Measurements from ENCODE around the gene GRB2. TPM values are rescaled to one million over a fixed set of nuclear protein-coding genes. Genes with fewer than 3 reads are reported as not detected.

Gene GRB2
- total and polyA plus RNA-seq, 8 donors: 18.5 to 64.7 (median 30.8) TPM

DNA sequence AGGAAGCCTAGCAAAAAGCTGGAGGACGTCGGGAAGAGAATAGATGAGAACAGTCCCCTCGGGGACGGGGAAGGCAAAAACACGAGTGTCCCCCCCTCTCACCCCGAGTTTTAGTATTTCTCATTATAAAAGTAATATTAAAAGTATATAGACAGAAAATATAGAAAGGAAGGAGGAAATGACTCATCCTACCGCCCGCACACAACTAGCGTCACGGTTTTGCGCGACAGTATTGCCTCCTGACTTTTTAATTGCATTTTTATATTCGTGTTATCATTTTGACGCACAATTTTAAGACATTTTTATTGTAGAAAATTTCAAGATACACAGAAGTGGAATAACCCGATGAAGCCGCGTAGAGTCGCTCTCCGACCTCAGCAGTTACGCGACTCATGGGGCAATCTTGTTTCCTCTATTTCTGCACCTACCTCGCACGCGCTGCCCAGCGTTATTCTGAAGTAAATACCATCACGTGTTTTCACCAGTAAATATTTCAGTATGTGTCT, 115.6 kb downstream of the GRB2 start:
- H3K27me3 ChIP-seq: no peaks in the 10 kb centered on the region
- TF ChIP-seq, protein P1, sequence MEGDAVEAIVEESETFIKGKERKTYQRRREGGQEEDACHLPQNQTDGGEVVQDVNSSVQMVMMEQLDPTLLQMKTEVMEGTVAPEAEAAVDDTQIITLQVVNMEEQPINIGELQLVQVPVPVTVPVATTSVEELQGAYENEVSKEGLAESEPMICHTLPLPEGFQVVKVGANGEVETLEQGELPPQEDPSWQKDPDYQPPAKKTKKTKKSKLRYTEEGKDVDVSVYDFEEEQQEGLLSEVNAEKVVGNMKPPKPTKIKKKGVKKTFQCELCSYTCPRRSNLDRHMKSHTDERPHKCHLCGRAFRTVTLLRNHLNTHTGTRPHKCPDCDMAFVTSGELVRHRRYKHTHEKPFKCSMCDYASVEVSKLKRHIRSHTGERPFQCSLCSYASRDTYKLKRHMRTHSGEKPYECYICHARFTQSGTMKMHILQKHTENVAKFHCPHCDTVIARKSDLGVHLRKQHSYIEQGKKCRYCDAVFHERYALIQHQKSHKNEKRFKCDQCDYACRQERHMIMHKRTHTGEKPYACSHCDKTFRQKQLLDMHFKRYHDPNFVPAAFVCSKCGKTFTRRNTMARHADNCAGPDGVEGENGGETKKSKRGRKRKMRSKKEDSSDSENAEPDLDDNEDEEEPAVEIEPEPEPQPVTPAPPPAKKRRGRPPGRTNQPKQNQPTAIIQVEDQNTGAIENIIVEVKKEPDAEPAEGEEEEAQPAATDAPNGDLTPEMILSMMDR (IDR thresholded peaks at IDR 0.05): no peak
- FAIRE-seq (peak; percentile 9), ATAC-seq (peak; percentile 28 to 53 (median 50)), DNase-seq (peak in 2 of 6 donors; percentile 50 to 53)
- no peaks in the 10 kb centered on the region for H3K36me3 ChIP-seq
- WGBS, 2 donors: 1 to 5% methylated on average over 26 of the region's 26 CpGs
- intact Hi-C loops (cut with DNase I): no loop called here
- peak overlapping the region; percentile 88 to 95 (median 92) for H3K27ac ChIP-seq
- peak overlapping the region; percentile 68 to 87 (median 76) for H3K4me3 ChIP-seq
- no peaks in the 10 kb centered on the region for H3K9me3 ChIP-seq
- H3K4me1 ChIP-seq: peaks cover 0 to 5% (median 0%) of the 10 kb centered on the region in 3 donors

DNA sequence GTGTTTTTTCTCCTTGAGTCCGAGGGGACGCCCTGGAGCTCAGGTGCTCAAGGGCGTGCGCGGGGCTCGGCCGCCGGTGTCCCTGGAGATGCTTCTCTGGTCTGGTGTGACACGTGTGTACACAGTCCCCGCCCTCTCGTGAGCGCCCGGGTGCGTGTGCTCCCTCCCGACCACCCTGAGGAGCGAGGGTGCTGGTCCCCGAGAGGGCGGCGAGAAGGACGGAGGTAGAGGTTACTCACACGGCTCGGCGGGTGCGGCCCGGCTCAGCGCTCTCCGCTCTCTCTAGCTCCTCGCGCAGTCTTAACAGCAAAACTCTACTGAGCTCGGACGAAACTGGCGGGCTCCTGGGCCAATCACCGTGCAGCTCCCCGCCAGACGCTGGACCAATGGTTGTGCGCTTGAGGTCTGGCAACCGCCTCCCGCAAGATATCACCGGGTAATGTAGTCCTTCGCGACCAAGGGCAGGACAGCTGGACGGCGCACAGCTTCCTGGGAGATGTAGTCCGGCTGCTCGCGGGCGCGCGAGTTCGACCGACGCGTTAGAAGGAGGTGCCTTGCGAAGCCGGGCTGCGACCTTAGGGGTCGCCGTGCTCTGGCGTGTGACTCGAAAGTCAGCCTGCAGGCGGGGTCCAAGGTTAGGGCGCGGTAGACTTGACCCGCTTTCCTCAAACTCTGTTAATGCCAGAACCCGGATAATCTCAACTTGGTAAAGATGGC, 116.2 kb downstream of the GRB2 start, which contains the start of gene SLC25A19:
TSS of gene SLC25A19 (minus strand) at position 319 of the 717 bp plus-strand sequence. CDS start 2,669 bp downstream, outside the sequence.
- peak within 1 kb of the TSS; percentile 88 to 95 (median 92) for H3K27ac ChIP-seq

DNA sequence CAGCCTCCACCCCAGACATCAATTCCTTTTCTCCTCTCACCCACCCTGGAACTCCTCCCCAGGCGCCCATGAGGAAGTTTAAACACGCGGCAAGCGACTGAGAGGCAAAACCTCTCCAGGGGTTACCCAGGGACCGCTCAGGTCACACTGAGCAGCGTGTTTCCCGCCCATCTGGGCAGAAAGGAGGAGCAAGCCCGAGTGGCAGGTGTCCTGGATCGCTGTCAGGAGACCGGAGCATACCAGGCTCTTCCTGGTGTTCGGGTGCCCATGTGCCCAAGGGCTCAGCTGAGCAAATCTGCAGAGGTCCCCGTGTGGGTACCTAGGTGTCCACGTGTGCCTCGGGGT, 116.7 kb downstream of the GRB2 start:
- Histone ChIP-seq H3K27me3 (no peaks in the 10 kb centered on the region), H3K9me3 (no peaks in the 10 kb centered on the region), H3K4me3 (peak overlapping the region; percentile 68 to 87 (median 76)), H3K36me3 (no peaks in the 10 kb centered on the region), H3K27ac (peak overlapping the region; percentile 88 to 95 (median 92)), H3K4me1 (peaks cover 0 to 5% (median 0%) of the 10 kb centered on the region in 3 donors)
- TF ChIP-seq, protein P1 (IDR thresholded peaks at IDR 0.05): no peak
- intact Hi-C loops (cut with DNase I): no loop called here
- peak; percentile 26 to 52 (median 46) for ATAC-seq
- WGBS, 2 donors: 0% methylated on average over 14 of the region's 14 CpGs
- FAIRE-seq: no peak
- peak in 1 of 6 donors; percentile 64 for DNase-seq

More for the DNA sequence above, 116.2 kb downstream of the GRB2 start, which contains the start of gene SLC25A19:
- Histone ChIP-seq H3K36me3 (no peaks in the 10 kb centered on the region), H3K9me3 (no peaks in the 10 kb centered on the region), H3K4me1 (peaks cover 0 to 5% (median 0%) of the 10 kb centered on the region in 3 donors), H3K27me3 (no peaks in the 10 kb centered on the region), H3K4me3 (peak within 1 kb of the TSS; percentile 68 to 87 (median 76))
- 0% methylated on average over 64 to 65 of the region's 65 CpGs for WGBS, 2 donors
- peak; percentile 96 to 98 (median 98) for ATAC-seq
- FAIRE-seq: peak; percentile 41
- TF ChIP-seq, protein P1 (IDR thresholded peaks at IDR 0.05): no peak
- intact Hi-C loops (cut with DNase I): no loop called here
- peak; percentile 91 to 99 (median 98) for DNase-seq

DNA sequence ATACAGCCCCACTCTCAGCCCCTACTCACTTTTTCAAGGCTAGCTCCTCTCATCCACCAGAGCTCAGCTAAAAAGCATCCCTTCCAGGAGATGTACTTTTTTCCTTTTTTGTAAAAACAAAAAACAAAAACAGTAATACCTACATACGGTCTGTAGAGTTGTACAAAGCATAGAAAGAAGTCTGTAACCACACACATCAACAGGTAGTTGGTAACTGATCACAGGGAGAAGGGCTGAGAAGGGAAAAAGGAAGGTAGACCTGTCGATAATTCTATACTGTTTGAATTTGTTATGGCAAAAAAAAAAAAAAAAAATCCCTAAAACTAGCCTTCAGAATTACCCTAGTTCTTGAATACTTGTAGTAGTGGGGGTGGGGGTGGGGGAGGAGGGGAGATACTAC, 117.1 kb downstream of the GRB2 start:
- FAIRE-seq: no peak
- no peaks in the 10 kb centered on the region for H3K36me3 ChIP-seq
- peaks cover 0 to 5% (median 0%) of the 10 kb centered on the region in 3 donors for H3K4me1 ChIP-seq
- H3K4me3 ChIP-seq: peak overlapping the region; percentile 68 to 87 (median 76)
- ATAC-seq: no peak
- TF ChIP-seq, protein P1 (IDR thresholded peaks at IDR 0.05): no peak
- H3K27me3 ChIP-seq: no peaks in the 10 kb centered on the region
- no peak for DNase-seq
- intact Hi-C loops (cut with DNase I): no loop called here
- WGBS, 2 donors: 7 to 13% methylated on average over 2 of the region's 2 CpGs
- peak overlapping the region in 1 of 4 donors; percentile 91 for H3K27ac ChIP-seq
- no peaks in the 10 kb centered on the region for H3K9me3 ChIP-seq

Measured in pancreas (tissue), 10 donors.